ENCODE measurements around the gene FBRS.

GRCh38 chr16:30663820-30664219 is 5.6 kb downstream of the FBRS start:
- no peak for TF ChIP-seq POLR2AphosphoS5 (IDR thresholded peaks at IDR 0.05; ENCODE audit: insufficient read depth, low read depth, low read length)
- TF ChIP-seq CTCF (IDR thresholded peaks at IDR 0.05; ENCODE audit: extremely low read depth in 1 of 2, insufficient read depth in 1 of 2, low read depth in 1 of 2, low read length in 2 of 2): no peak
- TF ChIP-seq MYC (IDR thresholded peaks at IDR 0.05; ENCODE audit: low read depth, low read length): no peak
- no peak for TF ChIP-seq POLR2A (IDR thresholded peaks at IDR 0.05; ENCODE audit: low read depth, low read length)
- no peak for TF ChIP-seq EZH2 (IDR thresholded peaks at IDR 0.05; ENCODE audit: borderline replicate concordance, low read depth, low read length, severe bottlenecking)

Data from endothelial cell of umbilical vein (primary cell).